ENCODE results near the gene ASIC2.

ASIC2 gene

DNA sequence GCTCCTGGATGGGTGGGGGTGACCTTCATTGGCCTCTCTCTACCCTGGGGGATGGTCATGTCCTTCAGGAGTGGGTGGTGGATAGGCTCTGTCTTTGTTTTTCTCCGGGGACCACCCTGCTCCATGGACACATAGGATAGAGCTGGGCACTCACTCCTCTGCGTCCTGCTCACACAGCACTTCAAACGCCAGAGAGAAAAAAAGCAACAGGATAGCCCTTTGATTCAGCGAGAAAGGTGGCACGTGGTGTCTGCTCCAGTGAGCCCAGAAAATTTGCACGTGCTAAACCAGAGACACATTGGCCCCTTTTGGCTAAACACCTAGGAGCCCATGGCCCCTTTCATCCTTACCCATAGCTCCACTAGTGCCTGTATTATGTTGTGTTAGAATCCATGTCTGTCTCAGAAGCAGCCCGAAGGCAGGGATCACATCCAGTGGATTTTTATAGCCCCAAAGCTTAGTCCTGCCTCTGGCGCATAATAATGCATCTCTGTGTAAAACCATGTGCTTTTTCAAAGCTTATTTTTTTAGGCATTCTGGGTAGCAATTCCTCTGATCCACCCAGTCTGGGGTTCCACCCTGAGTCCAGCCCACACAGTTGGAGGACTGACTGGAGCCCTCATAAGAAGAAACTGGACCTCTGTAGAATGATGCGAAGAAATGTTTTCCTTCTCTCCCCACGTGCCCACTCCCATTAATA, 90.1 kb downstream of the ASIC2 start:
- no peak for DNase-seq

DNA sequence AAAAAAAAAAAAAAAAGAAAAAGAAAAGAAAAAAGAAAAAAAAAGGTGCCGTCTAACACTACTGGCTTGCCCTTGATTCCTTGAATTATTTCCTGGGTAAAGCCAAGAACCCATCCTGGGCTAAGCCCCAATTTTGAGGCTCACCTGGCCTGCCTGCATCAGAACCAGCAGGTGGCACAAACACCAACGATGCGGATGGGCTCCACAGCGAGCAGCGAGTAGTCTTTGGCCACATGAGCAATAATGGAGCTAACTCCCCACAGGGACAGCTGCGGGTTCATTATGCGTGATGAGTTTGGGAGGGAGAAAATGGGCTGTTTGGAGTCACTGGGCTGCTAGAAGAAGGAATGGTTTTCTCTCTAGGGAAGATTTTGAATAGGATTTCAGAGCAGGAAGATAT, 91.1 kb downstream of the ASIC2 start:
- no peak for DNase-seq

DNA sequence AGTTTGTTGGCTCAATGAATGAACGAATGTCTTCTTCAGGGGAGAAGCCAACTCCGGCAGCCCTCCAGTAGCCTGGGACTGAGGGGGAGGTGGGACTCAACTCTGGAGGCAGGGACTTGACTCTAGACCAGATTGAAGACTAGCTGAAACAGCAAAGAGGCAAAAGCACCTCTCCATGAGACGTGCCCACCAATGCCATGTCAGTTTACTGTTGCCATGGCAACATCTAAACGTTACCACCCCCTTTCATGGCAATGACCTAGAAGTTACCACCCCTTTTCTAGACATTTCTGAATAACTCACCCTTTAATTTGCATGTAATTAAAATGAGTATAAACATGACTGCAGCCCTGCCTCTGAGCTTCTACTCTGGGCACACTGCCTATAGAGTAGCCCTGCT, 91.8 kb downstream of the ASIC2 start:
- no peak for DNase-seq

DNA sequence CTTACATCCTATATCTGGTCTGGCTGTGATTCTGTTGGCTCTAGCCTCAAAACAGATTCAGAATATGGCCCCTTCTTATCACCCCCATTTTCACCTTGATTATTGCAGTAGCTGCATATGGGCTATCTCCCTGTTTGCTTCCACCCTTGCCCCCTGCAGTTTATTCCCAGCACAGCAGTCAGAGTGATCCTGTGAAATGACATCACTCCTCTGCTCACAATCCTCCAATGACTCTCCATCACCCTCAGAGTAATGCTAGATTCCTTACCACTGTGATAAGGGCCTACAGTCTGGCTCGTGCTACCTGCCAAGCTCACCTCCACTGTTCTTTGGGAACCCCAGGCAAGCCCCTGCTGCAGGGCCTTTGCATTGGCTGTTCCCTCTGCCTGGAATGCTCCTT, 92.5 kb downstream of the ASIC2 start:
- no peak for DNase-seq

DNA sequence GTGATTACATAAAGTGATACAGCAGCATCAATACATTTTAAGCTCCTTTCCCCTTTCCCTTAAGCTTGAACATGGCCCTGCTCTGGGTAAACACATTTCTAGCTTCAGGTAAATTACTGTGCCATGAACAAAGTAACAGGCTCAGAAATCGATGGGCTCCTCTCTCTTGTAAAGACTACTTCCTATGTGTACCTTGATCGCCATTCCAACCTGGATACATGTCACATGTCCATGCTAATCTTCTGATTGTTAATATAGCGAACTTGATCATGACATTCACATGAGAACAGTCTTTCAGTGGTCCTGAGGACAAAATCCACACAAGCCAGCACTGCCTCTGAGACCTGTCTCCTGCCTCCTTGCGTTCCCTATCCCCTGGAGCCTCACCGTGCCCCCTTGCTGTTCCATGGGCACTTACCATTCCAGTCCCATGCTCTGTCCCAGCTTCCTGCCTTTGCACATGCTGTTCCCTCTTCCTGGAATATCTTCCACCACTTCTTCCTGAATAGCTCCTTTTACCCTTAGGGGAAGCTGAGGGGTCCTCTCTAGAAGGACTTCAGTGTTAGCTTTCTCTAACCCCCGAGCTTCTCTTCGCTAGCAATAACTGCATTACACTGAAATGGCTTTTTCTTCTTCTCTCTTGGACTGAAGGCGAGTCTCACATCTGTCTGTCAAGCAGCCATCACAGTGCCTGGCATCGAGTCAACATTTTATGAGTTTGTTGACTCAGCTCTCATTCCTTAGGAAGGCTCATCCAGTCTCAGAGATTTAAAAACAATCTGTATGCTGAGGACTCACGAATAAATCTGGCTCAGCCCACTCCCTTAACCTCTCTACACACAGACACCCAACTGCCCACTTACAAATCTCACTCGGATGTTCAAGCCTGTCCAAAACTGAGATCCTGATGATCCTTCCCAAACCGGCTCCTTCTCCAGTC, 93.3 kb downstream of the ASIC2 start:
- DNase-seq: no peak

DNA sequence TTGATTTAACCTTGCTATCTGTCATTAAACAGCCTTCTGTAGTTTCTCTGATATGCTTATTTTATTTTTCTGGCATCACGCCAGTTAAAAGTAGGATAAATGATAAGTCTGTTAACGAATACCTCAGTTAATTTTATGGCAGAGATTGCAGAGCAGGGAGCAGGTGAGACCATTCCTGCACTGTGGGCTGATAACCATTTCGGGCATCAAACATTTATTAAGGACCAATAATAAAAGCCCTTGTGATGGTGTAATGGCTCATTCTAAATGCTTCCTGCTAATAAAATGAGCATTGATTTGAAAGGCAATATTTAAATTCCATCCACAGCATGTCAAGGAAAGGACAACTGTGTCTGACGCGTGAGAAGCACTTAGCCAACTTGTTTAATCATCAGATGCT, 94.1 kb downstream of the ASIC2 start:
- DNase-seq: no peak

DNA sequence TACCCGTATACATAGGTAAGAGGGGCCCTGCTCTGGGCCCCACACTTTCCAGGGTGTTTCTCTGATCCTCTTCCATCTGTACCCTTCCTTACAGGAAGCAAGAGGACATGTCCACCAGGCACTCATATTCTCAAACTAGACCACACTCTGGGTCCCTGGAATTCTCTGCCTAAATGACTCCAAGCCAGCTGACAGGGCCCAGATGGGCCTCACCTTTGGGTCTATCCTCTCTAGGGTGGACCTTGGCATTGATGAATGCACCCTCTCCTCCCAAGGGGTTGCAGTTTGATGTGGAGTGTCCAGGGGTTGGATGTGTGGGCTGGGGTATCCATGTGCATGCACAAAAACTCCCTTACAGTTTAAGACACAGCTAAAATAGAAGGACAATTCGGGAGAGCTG, 95.8 kb downstream of the ASIC2 start:
- no peak for DNase-seq

DNA sequence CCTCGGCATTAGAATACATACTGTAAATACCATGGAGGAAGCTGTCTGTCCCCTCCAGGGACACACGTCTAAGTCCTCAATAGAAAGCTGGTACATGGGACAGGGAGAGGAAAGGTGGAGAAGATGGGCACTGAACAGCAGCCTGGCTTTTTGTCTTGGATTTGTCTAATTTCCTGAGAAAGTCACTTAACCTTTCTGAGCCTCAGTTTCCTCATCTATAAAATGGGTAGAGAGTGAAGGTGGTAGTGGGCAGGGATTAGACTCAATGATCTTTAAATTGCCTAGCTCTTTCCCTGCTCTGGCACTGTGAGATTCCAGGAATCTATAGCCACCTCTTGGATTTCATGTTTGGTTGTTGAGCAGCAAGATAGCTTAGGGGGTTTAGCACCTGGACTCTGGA, 96.2 kb downstream of the ASIC2 start:
- DNase-seq: no peak

DNA sequence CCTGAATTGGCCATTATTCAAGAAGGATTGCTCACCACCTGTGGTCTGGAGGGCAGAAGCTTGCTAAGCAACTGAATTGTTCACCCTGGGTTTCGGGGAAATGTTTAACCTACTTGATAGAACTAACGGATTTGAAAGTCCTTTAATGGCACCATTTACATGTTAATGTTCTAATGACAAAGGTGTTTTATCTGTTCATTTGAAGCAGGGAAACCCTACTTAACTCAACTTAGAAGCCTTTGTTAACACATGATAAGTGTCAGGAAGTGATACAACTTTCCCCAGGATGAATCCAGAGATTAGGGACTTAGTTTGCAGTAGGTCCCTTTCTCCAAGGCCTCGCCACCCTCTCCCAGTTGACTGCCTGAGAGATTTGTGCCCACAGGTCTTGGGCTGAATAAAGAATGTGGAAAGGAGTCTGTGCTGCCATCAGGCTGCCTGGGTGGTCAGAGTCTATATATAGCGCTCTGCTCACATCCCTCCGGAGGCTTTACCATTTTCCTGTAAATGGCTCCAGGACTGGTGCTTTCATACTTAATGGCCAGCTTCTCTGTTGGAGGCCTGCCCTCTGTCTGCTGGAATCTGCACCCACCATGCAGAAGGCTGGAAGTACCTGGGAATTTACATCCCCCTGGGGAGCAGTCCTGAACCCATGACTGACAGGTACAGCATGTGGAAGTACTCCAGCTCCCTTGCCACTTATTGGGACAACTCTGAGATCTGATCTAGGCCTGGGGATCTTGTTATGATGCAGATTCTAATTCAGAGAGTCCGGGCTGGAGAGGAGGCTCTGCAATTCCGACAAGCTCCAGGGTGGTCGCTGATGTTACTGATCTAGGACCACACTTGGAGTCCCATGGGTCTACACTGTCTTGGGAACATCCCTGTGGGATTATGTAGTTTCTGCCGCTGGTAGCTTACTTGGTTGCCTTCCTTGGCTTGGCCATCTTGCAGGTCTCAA, 99.9 kb downstream of the ASIC2 start:
- no peak for DNase-seq

DNA sequence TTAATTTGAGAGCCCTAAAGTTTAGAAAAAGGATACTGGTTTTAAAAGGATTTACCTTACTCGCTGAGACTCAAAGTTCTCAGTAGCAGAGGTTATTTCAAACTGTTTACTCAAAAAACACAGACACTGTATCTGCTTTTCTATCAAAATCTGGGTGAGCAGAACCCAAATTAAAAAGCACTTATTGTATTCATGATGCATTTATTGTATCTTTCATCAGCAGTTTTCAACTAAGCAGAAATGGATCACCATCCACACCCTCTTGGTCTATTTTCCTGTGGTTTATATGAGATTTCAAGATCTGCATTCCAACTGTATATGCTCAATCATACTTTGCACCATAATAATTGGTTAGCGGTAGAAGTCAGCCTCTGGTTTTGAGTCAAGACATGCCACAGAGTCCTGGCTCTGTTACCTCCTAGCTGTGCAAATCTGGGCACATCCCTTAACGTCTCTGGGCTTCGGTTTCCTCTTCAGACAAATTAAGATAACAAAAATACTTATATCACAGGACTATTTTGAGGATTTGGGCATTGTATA, 109.5 kb downstream of the ASIC2 start:
- no peak for DNase-seq

DNA sequence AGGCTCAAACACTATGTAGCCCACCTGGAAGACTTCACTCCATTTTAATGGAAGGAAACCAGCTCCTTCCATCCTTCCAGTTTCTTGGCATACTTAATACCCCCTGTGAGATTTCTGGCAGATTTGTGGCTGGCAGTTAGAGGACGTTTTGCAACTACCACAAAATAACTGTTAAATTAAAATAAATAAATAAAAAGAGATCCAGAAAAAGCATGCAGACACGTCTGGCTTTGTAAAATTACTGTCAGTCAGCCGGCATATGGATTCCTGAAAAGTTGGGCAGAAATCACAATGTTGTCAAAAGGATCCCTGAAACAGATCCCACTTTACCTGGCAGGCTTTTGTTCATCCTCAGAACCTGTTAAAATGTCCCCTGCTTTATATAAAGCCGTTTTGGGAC, 113.9 kb downstream of the ASIC2 start:
- no peak for DNase-seq

DNA sequence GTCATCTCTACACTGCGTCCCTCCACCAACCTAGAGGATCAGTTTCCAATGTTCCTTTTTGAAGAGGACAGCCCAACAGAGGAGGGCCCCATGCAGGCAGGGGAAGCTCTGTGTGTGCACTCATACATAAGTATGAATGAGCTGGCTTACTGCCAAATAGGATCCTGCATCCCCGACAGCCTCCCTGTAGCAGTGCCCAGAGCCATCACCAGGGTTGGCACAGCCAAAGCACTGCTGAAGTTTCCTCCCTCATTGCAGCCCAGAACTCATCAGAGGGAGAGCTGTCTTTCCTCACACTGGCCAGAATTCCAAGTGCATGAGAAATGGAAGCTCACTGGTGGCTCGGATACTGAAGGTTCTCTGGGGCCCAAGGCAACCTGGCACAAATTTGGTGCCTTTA, 114.4 kb downstream of the ASIC2 start:
- DNase-seq: no peak

DNA sequence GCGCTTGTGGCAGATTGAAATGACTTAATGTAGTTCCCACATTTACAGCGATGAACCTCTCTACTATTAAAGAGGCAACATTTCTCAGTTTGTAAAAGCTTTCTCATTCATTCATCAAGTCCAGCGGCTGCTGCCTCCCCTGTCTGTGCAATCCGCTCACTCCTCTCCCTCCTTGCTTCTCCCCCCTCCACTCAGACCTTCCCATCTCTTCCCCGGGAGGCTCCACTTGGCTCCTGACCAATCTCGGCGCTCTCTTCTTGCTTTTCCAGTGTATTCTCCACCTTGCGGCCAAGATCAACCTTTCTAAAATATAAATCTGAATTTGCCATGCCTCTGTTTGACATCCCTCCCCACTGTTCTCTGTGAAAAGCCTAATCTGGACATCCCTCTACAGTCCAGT, 117.5 kb downstream of the ASIC2 start:
- DNase-seq: no peak

DNA sequence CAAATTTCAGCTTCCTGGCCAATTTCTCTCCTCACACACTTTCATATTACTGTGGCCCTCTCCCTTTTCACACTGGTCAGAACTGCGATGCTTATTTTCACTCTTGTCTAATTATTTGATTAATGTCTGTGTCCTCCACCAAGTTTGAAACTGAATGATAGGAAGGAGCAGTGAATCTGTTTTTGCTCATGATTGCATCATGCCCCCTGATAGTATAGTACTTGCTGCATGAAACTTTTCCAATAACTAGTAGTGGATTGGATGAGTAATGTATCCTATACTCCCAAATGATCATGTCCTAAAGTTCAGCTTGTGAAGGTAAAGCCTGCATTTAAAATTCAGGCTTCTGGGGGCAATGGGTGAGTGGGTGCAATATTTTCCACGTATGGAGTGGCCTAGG, 121.2 kb downstream of the ASIC2 start:
- no peak for DNase-seq

DNA sequence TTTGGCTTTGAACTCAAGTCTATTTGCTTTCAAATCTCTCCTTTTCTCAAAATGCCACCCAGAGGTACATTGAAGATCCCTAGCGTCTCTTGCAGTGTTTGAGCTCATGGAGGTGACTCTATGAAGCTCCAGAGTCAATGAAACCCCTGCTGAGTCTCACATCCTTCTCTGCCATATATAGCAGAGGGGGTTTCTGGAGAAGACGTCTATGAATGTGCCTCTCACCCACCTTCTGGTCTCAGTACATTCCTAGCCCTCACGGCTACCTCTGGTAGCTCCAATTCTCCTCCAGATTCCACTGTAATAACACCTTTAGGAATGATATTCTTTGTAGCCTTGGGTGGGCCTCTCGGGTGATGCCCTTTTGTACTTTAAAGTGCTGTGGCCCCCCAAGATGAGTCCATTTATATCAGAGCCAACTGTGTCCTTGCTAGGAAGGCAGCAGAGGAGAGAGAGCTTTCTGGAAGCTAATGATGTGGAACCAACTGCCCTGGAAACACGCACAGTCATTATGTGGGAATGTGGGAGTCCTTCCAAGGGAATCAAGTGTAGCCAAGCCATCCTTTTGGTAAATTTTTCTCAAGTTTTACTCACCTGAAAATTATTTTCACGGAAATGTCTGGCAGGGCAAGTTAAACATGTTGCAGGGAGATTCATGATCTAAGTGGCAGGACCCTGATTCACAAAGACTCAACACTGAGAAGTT, 123.4 kb downstream of the ASIC2 start:
- no peak for DNase-seq

DNA sequence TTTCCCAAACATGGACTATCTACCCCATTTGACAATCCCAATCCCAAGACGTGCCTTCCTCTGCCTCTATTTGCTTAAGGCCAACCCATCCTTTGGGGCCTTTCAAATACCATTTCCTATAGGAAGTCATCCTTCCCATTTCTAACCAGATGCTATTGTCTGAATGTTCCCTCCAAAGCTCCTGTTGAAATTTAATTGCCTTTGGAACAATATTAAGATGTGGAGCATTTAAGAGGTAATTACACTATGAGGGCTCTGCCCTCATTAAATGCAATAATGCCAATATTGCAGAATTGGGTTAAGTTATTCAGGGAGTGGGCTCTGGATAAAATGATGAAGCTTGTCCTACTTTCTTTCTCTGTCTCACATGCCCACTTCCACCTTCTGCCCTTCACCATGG, 125.4 kb downstream of the ASIC2 start:
- no peak for DNase-seq

DNA sequence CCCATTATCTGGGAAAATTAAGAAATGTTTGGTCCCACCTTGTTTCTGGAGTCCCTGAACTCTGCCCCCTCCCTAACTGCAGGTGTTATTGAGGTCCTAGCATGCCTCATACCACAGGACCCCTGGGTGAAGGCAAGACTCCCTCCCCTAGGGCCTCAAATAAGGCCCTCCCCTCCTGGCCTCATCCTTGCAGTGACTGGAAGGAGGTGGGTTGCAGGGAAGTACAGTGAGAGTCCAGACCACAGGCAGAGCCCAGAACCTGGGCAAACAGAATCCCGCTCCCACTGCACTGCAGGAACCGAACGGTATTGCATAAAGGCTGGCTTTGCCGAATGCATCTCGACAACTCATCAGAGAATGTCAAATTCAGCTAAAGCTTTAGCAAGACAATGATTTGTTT, 126.6 kb downstream of the ASIC2 start:
- DNase-seq: no peak

DNA sequence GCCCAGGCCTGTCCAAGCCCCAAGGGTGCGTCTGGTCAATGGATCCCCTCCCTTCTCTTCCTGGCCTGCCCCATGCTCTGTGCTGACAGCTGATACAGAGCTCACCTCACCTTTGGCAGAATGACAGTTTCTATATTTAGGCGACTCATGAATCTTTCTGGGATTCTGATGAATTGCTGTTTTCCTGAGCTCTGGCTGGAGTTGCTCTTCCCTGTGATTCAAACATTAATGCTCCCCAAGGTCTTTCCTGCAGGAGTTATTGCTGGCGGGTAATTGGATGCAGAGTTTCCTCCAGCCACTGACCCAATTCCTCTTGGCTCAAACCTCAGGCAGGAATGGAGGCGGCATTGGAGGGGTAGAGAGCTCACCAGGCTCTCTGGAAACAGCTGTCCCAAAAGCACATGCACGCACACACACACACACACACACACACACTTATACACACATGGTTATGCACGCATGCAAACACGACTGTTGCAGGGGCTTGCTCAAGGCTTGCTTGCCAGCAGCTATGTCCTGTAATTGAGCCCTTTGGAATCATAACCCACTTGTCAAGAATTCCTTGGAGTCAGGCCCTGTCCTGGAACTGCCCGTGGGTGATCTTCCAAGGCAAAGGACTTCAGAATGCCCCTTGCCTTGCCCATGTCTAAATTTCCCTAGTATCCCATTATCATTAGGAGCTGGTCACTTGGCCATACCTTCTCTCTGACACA, 128.8 kb downstream of the ASIC2 start:
- DNase-seq: no peak

DNA sequence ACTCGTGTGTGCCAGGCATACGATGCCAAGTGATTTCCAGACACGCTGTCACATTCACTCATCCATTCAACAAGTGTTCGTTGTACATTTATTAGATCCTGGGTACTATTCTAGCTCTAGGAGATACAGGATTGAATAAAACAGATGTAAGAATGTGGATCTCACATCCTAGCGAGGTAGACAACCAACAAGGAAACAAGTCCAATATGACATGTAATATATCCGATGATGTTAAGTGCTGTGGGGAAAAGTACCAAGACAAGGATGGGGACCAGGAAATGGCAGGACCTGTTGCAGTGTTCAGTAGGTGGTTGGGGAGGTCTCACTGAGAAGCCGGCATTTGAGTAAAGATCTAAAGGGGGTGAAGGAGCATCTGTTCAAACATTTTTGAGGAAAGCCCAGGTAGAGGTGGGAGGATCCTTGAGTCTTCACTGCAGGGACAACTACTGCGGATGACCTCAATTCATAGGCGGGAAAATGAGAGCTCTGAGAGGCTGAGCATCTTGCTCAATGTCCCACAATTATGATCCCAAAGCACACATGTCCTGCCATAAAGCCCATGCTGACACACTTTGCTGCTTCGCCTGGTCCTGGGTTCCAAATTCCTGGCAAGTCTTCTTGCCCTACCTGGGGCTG, 129.4 kb downstream of the ASIC2 start:
- no peak for DNase-seq

DNA sequence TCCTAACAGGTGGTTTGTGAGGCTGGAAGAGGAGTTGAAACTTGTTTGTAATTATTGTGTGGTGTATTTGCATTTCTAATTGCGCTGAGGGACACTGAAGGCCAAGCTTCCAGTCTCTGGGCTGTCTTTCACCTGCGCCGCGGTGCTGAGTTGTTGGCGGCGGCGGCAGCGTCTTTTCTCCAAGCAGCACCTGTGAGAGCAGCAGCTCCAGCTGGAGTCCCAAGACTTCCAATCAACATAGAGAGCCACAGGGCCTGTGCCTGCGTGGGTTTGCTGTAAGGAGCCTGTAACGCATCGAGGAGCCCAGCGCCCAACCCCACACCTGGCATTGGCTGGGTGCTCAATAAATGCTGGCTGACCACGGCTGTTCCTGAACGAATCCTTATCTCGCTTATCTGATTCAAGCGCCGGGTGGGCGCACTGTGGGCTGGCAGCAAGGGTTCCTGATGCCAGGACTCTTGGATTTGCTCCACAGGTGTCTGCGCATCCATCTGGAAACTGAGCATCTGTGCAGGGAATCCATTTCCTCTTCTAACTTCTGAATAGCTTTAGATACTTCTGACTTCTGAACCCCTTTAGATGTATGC, 138.1 kb downstream of the ASIC2 start:
- no peak for DNase-seq

DNA sequence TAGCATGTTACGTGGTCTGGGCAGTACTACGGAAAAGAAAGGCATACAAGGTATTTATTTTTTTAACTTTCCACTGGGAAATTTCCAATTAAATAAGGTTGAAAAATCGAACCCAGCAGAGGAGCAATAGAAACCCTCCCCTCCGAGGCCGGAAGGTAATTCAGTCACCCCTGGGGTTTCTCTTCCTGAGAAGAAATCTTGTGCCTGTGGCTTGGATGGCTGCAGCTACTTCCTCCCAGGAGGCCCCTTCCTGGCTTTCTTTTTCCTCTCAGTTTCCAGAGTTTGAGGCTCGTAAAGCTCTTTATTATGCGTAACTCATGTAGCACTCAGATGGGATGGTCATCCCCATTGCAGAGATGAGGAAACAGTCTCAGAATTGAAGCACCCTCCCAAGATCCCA, 140.3 kb downstream of the ASIC2 start:
- DNase-seq: no peak

All from activated CD4-positive, alpha-beta T cell treated with anti-CD3 and anti-CD28 coated beads, Interleukin-2, amount 50 U/mL, for 1 hour (primary cell).